ENCODE data around the gene CASP14.

CASP14 gene

GRCh38 chr19:15037586-15037985 lies 11.7 kb upstream of the CASP14 start:
- POLR2A ChIA-PET (ENCODE audit: low non-redundant PET), result no interaction called here

GRCh38 chr19:15038294-15038693 lies 11.0 kb upstream of the CASP14 start:
- H3K27ac ChIP-seq, result peak overlapping the region; percentile 60
- POLR2A ChIA-PET (ENCODE audit: low non-redundant PET), result no interaction called here
- CTCF ChIA-PET, result interaction anchor here (0.5 kb wide), 1 partner anchor 18 kb away, joined by 3 read pairs; no protein-coding TSS in a partner anchor
- TF ChIP-seq CTCF (conservative IDR thresholded peaks at IDR 0.05; ENCODE audit: low read depth), result no peak
- peak; percentile 50 for DNase-seq (ENCODE audit: low spot score)

More at GRCh38 chr19:15037586-15037985, 11.7 kb upstream of the CASP14 start:
- no peak for TF ChIP-seq CTCF (conservative IDR thresholded peaks at IDR 0.05; ENCODE audit: low read depth)
- CTCF ChIA-PET, result no interaction called here
- no peak for DNase-seq (ENCODE audit: low spot score)
- no peak overlapping the region for H3K27ac ChIP-seq

GRCh38 chr19:15042003-15042402 lies 7.3 kb upstream of the CASP14 start:
- ChIA-PET CTCF (no interaction called here), POLR2A (ENCODE audit: low non-redundant PET) (no interaction called here)
- no peak for DNase-seq (ENCODE audit: low spot score)
- H3K27ac ChIP-seq, result no peak overlapping the region
- no peak for TF ChIP-seq CTCF (conservative IDR thresholded peaks at IDR 0.05; ENCODE audit: low read depth)

- POLR2A ChIA-PET (ENCODE audit: low non-redundant PET), result no interaction called here
- CTCF ChIA-PET, result no interaction called here
- no peak for DNase-seq (ENCODE audit: low spot score)
- no peak overlapping the region for H3K27ac ChIP-seq
- no peak for TF ChIP-seq CTCF (conservative IDR thresholded peaks at IDR 0.05; ENCODE audit: low read depth)
Observed at GRCh38 chr19:15042826-15043225, 6.5 kb upstream of the CASP14 start.

GRCh38 chr19:15045506-15045905 lies 3.8 kb upstream of the CASP14 start:
- no peak overlapping the region for H3K27ac ChIP-seq
- POLR2A ChIA-PET (ENCODE audit: low non-redundant PET), result no interaction called here
- no peak for DNase-seq (ENCODE audit: low spot score)
- no peak for TF ChIP-seq CTCF (conservative IDR thresholded peaks at IDR 0.05; ENCODE audit: low read depth)
- CTCF ChIA-PET, result interaction anchor here (0.7 kb wide), 1 partner anchor 539 kb away, joined by 4 read pairs; no protein-coding TSS in a partner anchor

- no peak for TF ChIP-seq CTCF (conservative IDR thresholded peaks at IDR 0.05; ENCODE audit: low read depth)
- H3K27ac ChIP-seq, result no peak overlapping the region
- no peak for DNase-seq (ENCODE audit: low spot score)
- POLR2A ChIA-PET (ENCODE audit: low non-redundant PET), result no interaction called here
- CTCF ChIA-PET, result interaction anchor here (0.6 kb wide), 2 partner anchors 262 to 687 kb away, joined by 3 to 10 read pairs; no protein-coding TSS in a partner anchor
Observed at GRCh38 chr19:15047680-15048079, 1.6 kb upstream of the CASP14 start.

GRCh38 chr19:15048128-15048527 lies 1.2 kb upstream of the CASP14 start:
- TF ChIP-seq CTCF (conservative IDR thresholded peaks at IDR 0.05; ENCODE audit: low read depth), result no peak

More at GRCh38 chr19:15048128-15048527, 1.2 kb upstream of the CASP14 start:
- H3K27ac ChIP-seq, result no peak overlapping the region
- ChIA-PET CTCF (interaction anchor here (0.6 kb wide), 1 partner anchor 687 kb away, joined by 10 read pairs; no protein-coding TSS in a partner anchor), POLR2A (ENCODE audit: low non-redundant PET) (no interaction called here)
- DNase-seq (ENCODE audit: low spot score), result no peak

All from RWPE1 (cell line).